Activated naive CD4-positive, alpha-beta T cell treated with anti-CD3 and anti-CD28 coated beads, Interleukin-2, amount 10 ng/mL, durations not matched to agents 7 days and 5 days (primary cell): ENCODE measurements around the gene FRMD5.

Source experiments
- CTCF ChIA-PET: fragments of 350-600 bp; sonication (Branson Sonifier 250); formaldehyde crosslinking; loops from one replicate; lab custom pipeline; 2021; ENCODE audit warnings: antibody characterized with exemption; lab: Charles Lee
- DNase-seq: peaks from one replicate; pipeline ENCODE4 v3.0.0-alpha.2; 2020
- H3K27ac Mint-ChIP-seq: one replicate; pipeline ENCODE4 v1.8.0; 2021; ENCODE audit warnings: mild to moderate bottlenecking, moderate library complexity, mixed read lengths
- H3K27me3 Mint-ChIP-seq: one replicate; pipeline ENCODE4 v1.8.0; 2021; ENCODE audit warnings: mild to moderate bottlenecking, mixed read lengths
- H3K36me3 Mint-ChIP-seq: one replicate; pipeline ENCODE4 v1.8.0; 2021; ENCODE audit warnings: mixed read lengths
- H3K4me1 Mint-ChIP-seq: one replicate; pipeline ENCODE4 v1.8.0; 2021; ENCODE audit warnings: mixed read lengths
- H3K4me3 Mint-ChIP-seq: one replicate; pipeline ENCODE4 v1.8.0; 2021; ENCODE audit warnings: mild to moderate bottlenecking, moderate library complexity, mixed read lengths
- H3K9me3 Mint-ChIP-seq: one replicate; pipeline ENCODE4 v1.8.0; 2021; ENCODE audit warnings: mixed read lengths

Gene FRMD5

GRCh38 chr15:43943511-43943910, 251.6 kb downstream of the FRMD5 start:
- Mint-ChIP-seq H3K27ac (no peak overlapping the region), H3K36me3 (no peaks in the 10 kb centered on the region), H3K9me3 (no peaks in the 10 kb centered on the region), H3K27me3 (no peaks in the 10 kb centered on the region), H3K4me1 (peaks cover under 1% of the 10 kb centered on the region), H3K4me3 (no peak overlapping the region)
- DNase-seq: no peak
- CTCF ChIA-PET: no interaction called here

GRCh38 chr15:43942194-43942593, 252.9 kb downstream of the FRMD5 start:
- H3K9me3 Mint-ChIP-seq: no peaks in the 10 kb centered on the region
- no peak for DNase-seq
- no peaks in the 10 kb centered on the region for H3K36me3 Mint-ChIP-seq
- H3K27me3 Mint-ChIP-seq: peaks cover 4% of the 10 kb centered on the region
- CTCF ChIA-PET: interaction anchor here (1.2 to 2.2 kb wide), 3 partner anchors 14 to 124 kb away, joined by 3 to 12 read pairs (median 3); no protein-coding TSS in a partner anchor
- no peaks in the 10 kb centered on the region for H3K4me1 Mint-ChIP-seq
- no peak overlapping the region for H3K27ac Mint-ChIP-seq
- no peak overlapping the region for H3K4me3 Mint-ChIP-seq

GRCh38 chr15:43941555-43941954, 253.5 kb downstream of the FRMD5 start:
- no peak overlapping the region for H3K4me3 Mint-ChIP-seq
- DNase-seq: no peak
- H3K27ac Mint-ChIP-seq: no peak overlapping the region
- CTCF ChIA-PET: interaction anchor here (1.2 to 2.2 kb wide), 3 partner anchors 14 to 125 kb away, joined by 3 to 12 read pairs (median 3); no protein-coding TSS in a partner anchor
- H3K9me3 Mint-ChIP-seq: no peaks in the 10 kb centered on the region
- H3K4me1 Mint-ChIP-seq: no peaks in the 10 kb centered on the region
- peaks cover 4% of the 10 kb centered on the region for H3K27me3 Mint-ChIP-seq
- H3K36me3 Mint-ChIP-seq: no peaks in the 10 kb centered on the region

GRCh38 chr15:43941071-43941470, 254.0 kb downstream of the FRMD5 start:
- Mint-ChIP-seq H3K4me3 (no peak overlapping the region), H3K36me3 (no peaks in the 10 kb centered on the region), H3K27ac (no peak overlapping the region), H3K27me3 (peaks cover 7% of the 10 kb centered on the region), H3K9me3 (no peaks in the 10 kb centered on the region), H3K4me1 (no peaks in the 10 kb centered on the region)
- CTCF ChIA-PET: interaction anchor here (1.2 to 2.2 kb wide), 3 partner anchors 13 to 125 kb away, joined by 3 to 12 read pairs (median 3); no protein-coding TSS in a partner anchor
- no peak for DNase-seq

GRCh38 chr15:43939070-43939469, 256.0 kb downstream of the FRMD5 start:
- Mint-ChIP-seq H3K36me3 (no peaks in the 10 kb centered on the region), H3K27ac (no peak overlapping the region), H3K9me3 (no peaks in the 10 kb centered on the region), H3K4me3 (no peak overlapping the region), H3K27me3 (peaks cover 12% of the 10 kb centered on the region), H3K4me1 (no peaks in the 10 kb centered on the region)
- no peak for DNase-seq
- CTCF ChIA-PET: interaction anchor here (0.8 to 2.5 kb wide), 5 partner anchors 35 to 128 kb away, joined by 3 to 7 read pairs (median 3); no protein-coding TSS in a partner anchor

- Mint-ChIP-seq H3K27ac (no peak overlapping the region), H3K4me1 (no peaks in the 10 kb centered on the region), H3K9me3 (no peaks in the 10 kb centered on the region), H3K4me3 (no peak overlapping the region), H3K27me3 (peaks cover 26% of the 10 kb centered on the region), H3K36me3 (no peaks in the 10 kb centered on the region)
- no peak for DNase-seq
- CTCF ChIA-PET: no interaction called here
Observed at GRCh38 chr15:43934480-43934879, 260.6 kb downstream of the FRMD5 start.

DNA sequence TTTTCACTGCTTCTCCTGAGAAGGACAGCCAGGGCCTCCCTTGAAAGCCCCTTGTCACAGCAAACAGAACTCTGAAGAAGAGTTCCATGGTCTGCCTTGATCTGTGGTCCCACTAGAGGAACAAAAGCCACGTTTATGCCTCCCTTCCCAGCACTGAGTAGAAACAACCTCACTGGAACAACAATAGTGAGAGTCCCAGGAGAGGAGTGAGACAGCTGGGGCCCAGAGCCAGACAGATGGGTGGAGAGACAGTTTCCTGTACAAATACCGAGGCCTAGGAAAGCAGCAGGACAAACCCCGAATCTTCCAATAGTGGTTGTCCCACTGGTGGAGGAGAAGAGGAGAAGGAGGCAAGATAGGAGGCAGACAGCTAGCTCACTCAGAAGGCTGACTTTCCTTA, 262.2 kb downstream of the FRMD5 start:
- Mint-ChIP-seq H3K9me3 (no peaks in the 10 kb centered on the region), H3K4me3 (no peak overlapping the region), H3K4me1 (no peaks in the 10 kb centered on the region), H3K36me3 (no peaks in the 10 kb centered on the region), H3K27me3 (peaks cover 26% of the 10 kb centered on the region), H3K27ac (no peak overlapping the region)
- CTCF ChIA-PET: no interaction called here
- no peak for DNase-seq

- Mint-ChIP-seq H3K27ac (no peak overlapping the region), H3K4me3 (no peak overlapping the region), H3K9me3 (no peaks in the 10 kb centered on the region), H3K4me1 (no peaks in the 10 kb centered on the region), H3K36me3 (no peaks in the 10 kb centered on the region), H3K27me3 (peaks cover 22% of the 10 kb centered on the region)
- CTCF ChIA-PET: no interaction called here
- no peak for DNase-seq
Observed at GRCh38 chr15:43931790-43932435, 263.2 kb downstream of the FRMD5 start.

GRCh38 chr15:43931119-43931518, 264.0 kb downstream of the FRMD5 start:
- no peaks in the 10 kb centered on the region for H3K36me3 Mint-ChIP-seq
- H3K27me3 Mint-ChIP-seq: peaks cover 19% of the 10 kb centered on the region
- no peak overlapping the region for H3K4me3 Mint-ChIP-seq
- CTCF ChIA-PET: no interaction called here
- no peak for DNase-seq
- no peak overlapping the region for H3K27ac Mint-ChIP-seq
- no peaks in the 10 kb centered on the region for H3K4me1 Mint-ChIP-seq
- no peaks in the 10 kb centered on the region for H3K9me3 Mint-ChIP-seq

DNA sequence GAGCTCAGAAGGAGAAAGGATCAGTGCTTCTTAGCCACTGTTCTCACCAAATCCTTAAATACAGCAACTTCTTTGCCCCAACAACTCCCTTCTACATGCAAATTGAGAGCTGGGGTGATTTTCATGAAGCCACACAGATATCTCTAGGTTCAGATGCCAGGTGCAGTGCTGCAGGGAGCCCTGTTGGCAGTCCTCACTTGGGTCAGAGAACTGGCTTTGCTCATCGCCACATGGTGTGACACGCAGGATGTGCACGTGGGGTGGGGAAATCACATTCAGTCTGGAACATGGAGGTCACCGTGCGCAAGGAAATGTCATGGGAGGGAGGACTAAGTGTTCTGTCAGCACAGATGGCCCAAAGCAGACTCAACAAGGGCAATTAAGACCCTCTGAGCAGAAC, 264.5 kb downstream of the FRMD5 start:
- no peaks in the 10 kb centered on the region for H3K4me1 Mint-ChIP-seq
- peaks cover 16% of the 10 kb centered on the region for H3K27me3 Mint-ChIP-seq
- no peaks in the 10 kb centered on the region for H3K9me3 Mint-ChIP-seq
- no peak overlapping the region for H3K27ac Mint-ChIP-seq
- CTCF ChIA-PET: no interaction called here
- no peak overlapping the region for H3K4me3 Mint-ChIP-seq
- no peak for DNase-seq
- no peaks in the 10 kb centered on the region for H3K36me3 Mint-ChIP-seq

GRCh38 chr15:43930079-43930478, 265.0 kb downstream of the FRMD5 start:
- Mint-ChIP-seq H3K36me3 (no peaks in the 10 kb centered on the region), H3K9me3 (no peaks in the 10 kb centered on the region), H3K27ac (no peak overlapping the region), H3K27me3 (peaks cover 13% of the 10 kb centered on the region), H3K4me1 (no peaks in the 10 kb centered on the region), H3K4me3 (no peak overlapping the region)
- CTCF ChIA-PET: no interaction called here
- DNase-seq: no peak

DNA sequence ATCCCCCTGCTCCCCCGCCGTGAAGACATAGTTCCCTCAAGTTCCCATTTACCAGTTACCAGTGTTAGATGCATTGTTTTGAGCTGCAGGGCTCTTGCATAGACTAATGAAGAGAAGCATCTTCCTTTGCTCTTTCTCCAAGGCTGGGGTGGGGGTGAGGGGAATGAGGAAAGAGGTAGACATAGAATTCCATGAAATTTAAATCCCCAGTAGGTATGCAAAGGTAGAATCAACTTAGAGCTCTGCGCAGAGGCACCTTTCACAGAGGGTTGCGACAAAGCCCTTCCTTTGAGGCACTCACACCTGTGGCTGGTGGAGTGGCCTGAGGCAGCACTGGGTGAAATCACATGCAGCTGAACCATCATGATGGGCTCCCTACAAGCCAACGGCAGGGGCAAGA, 266.9 kb downstream of the FRMD5 start:
- H3K27ac Mint-ChIP-seq: no peak overlapping the region
- peaks cover 13% of the 10 kb centered on the region for H3K27me3 Mint-ChIP-seq
- no peak for DNase-seq
- H3K4me3 Mint-ChIP-seq: no peak overlapping the region
- CTCF ChIA-PET: interaction anchor here (0.6 to 1.1 kb wide), 3 partner anchors 14 to 139 kb away, joined by 3 read pairs; no protein-coding TSS in a partner anchor
- no peaks in the 10 kb centered on the region for H3K4me1 Mint-ChIP-seq
- H3K9me3 Mint-ChIP-seq: no peaks in the 10 kb centered on the region
- H3K36me3 Mint-ChIP-seq: no peaks in the 10 kb centered on the region

- no peak for DNase-seq
- Mint-ChIP-seq H3K9me3 (no peaks in the 10 kb centered on the region), H3K27ac (no peak overlapping the region), H3K27me3 (peaks cover 5% of the 10 kb centered on the region), H3K4me3 (no peak overlapping the region), H3K36me3 (no peaks in the 10 kb centered on the region), H3K4me1 (no peaks in the 10 kb centered on the region)
- CTCF ChIA-PET: interaction anchor here (0.6 to 1.1 kb wide), 3 partner anchors 14 to 143 kb away, joined by 3 read pairs; no protein-coding TSS in a partner anchor
Observed at GRCh38 chr15:43927203-43927602, 267.9 kb downstream of the FRMD5 start.

DNA sequence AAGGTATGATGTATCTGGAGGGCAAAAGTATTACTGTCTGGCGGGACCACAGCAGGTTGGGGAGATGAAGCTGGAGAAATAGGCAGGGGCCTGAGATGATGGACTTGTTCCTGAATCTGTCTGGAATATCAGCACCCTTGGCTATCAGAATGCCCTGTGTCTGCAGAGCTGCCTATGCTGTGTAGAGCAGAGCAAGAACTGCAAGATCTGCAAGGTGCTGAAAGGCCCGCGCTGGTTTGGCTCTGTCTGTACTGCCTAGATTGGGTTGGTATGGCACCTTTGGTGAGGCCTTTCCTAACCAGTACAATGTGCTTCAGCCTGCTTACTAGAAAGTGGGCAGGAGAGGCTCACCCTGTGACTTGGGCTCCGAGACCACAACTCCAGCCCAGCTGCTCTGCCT, 271.5 kb downstream of the FRMD5 start:
- CTCF ChIA-PET: interaction anchor here (1.3 kb wide), 1 partner anchor 142 kb away, joined by 3 read pairs; no protein-coding TSS in a partner anchor
- Mint-ChIP-seq H3K9me3 (no peaks in the 10 kb centered on the region), H3K4me1 (no peaks in the 10 kb centered on the region), H3K36me3 (no peaks in the 10 kb centered on the region), H3K27ac (no peak overlapping the region), H3K27me3 (peaks cover 4% of the 10 kb centered on the region), H3K4me3 (no peak overlapping the region)
- DNase-seq: no peak

- DNase-seq: no peak
- H3K4me1 Mint-ChIP-seq: no peaks in the 10 kb centered on the region
- peaks cover 4% of the 10 kb centered on the region for H3K27me3 Mint-ChIP-seq
- H3K27ac Mint-ChIP-seq: no peak overlapping the region
- no peak overlapping the region for H3K4me3 Mint-ChIP-seq
- H3K36me3 Mint-ChIP-seq: no peaks in the 10 kb centered on the region
- CTCF ChIA-PET: interaction anchor here (1.1 kb wide), 1 partner anchor 18 kb away, joined by 4 read pairs; no protein-coding TSS in a partner anchor
- H3K9me3 Mint-ChIP-seq: no peaks in the 10 kb centered on the region
Observed at GRCh38 chr15:43922021-43922420, 273.1 kb downstream of the FRMD5 start.
